Kidney epithelial cell (primary cell): ENCODE data around the gene FOXD4L4. TPM values are rescaled to one million over a fixed set of nuclear protein-coding genes. Genes with fewer than 3 reads are reported as not detected.
"Not testable (repeated sequence)": the region's sequence is repeated elsewhere in the genome, so short reads cannot be mapped to it uniquely, and the experiment has no call there.

Source experiments
- DNase-seq: peaks from one replicate; pipeline ENCODE4 v3.0.0-alpha.2; 2010; ENCODE audit warnings: low read depth
- H3K27me3 ChIP-seq: 2 replicates; pipeline ENCODE4 v1.6.0; 2011; ENCODE audit warnings: low read length; ENCODE audit not compliant: control insufficient read depth, insufficient read depth
- H3K36me3 ChIP-seq: 2 replicates; pipeline ENCODE4 v1.5.1; 2011; ENCODE audit warnings: low read length; ENCODE audit not compliant: control insufficient read depth, insufficient read depth
- H3K4me3 ChIP-seq: 2 replicates; pipeline ENCODE4 v1.5.1; 2011; ENCODE audit warnings: low read depth, mild to moderate bottlenecking, control low read depth, low read length
- total RNA-seq: library from RNA; depleted of rRNA; stranded (reverse); fragments of >200 nt; gene quantifications from 2 replicates; pipeline ENCODE4 v1.2.3, GENCODE V29; 2015

Gene FOXD4L4
- total RNA-seq = 0.07 TPM in 1 of 2 replicates, not detected in the other

GRCh38 chr9:65737096-65737564, at the start of gene FOXD4L4:
FOXD4L4 (plus strand) TSS chr9:65737146; CDS start chr9:65737146, 0 bp downstream.
- DNase-seq, H3K4me3 ChIP-seq, H3K36me3 ChIP-seq, H3K27me3 ChIP-seq: not testable (repeated sequence)

- not testable (repeated sequence) for DNase-seq, H3K36me3 ChIP-seq, H3K4me3 ChIP-seq, H3K27me3 ChIP-seq
These were observed 33.4 kb upstream of the FOXD4L4 start for GRCh38 chr9:65703550-65703949.

- not testable (repeated sequence) for H3K27me3 ChIP-seq, DNase-seq, H3K4me3 ChIP-seq, H3K36me3 ChIP-seq
These were observed 22.5 kb upstream of the FOXD4L4 start for GRCh38 chr9:65714445-65714844.

- DNase-seq, H3K4me3 ChIP-seq, H3K27me3 ChIP-seq, H3K36me3 ChIP-seq: not testable (repeated sequence)
These were observed 1.2 kb downstream of the FOXD4L4 start for GRCh38 chr9:65738133-65738532.

Other genes with a start within 250 kb of the FOXD4L4 start
- 34.8 and 38.9 TPM in 2 replicates for gene ZNG1E, start 61.2 kb upstream of the FOXD4L4 start, total RNA-seq